Gastrocnemius medialis (tissue), 4 donors: ENCODE data around the gene DNTTIP2. TPM values are rescaled to one million over a fixed set of nuclear protein-coding genes. Genes with fewer than 3 reads are reported as not detected.

Experiments
- ATAC-seq, 2 donors: fragments of 150-250 bp; one replicate each; pipeline ENCODE4 v1.9.1; 2016
- DNase-seq, 2 donors: peaks; one replicate each; pipeline ENCODE4 v3.0.0-alpha.2; 2019
- H3K27ac ChIP-seq, 4 donors: fragments of 200-600 bp; sonication (generic); 1 replicate in 1 of 4; 2 replicates in 3 of 4; pipeline ENCODE4 v1.5.1; 2016 to 2018; ENCODE audit warnings: mild to moderate bottlenecking in 2 of 4, moderate library complexity in 1 of 4
- H3K27me3 ChIP-seq, 3 donors: fragments of 200-600 bp; sonication (generic) in 2 of 3; 1 replicate in 1 of 3; 2 replicates in 2 of 3; pipeline versions ENCODE4 v1.5.1 to v1.6.0; 2016 to 2019; ENCODE audit warnings: mild to moderate bottlenecking in 1 of 3, moderate library complexity in 1 of 3
- H3K36me3 ChIP-seq, 2 donors: fragments of 200-600 bp; sonication (generic) in 1 of 2; one replicate each; pipeline ENCODE4 v1.5.1; 2017 to 2018
- H3K4me1 ChIP-seq, 2 donors: fragments of 200-600 bp; sonication (generic) in 1 of 2; one replicate each; pipeline ENCODE4 v1.5.1; 2016 to 2017; ENCODE audit warnings: mild to moderate bottlenecking in 2 of 2
- H3K4me3 ChIP-seq, 4 donors: fragments of 200-600 bp; sonication (generic) in 3 of 4; 1 replicate in 1 of 4; 2 replicates in 3 of 4; pipeline ENCODE4 v1.5.1; 2016 to 2019; ENCODE audit warnings: mild to moderate bottlenecking in 2 of 4
- H3K9me3 ChIP-seq, 3 donors: fragments of 200-600 bp; sonication (generic) in 2 of 3; 1 replicate in 1 of 3; 2 replicates in 2 of 3; pipeline ENCODE4 v1.5.1; 2016 to 2019
- CTCF ChIP-seq, 5 experiments: fragments of 450-650 bp in 3 of 5; fragments of 200-600 bp in 2 of 5; sonication (generic) in 2 of 5; IDR thresholded peaks in 4 of 5; conservative IDR thresholded peaks in 1 of 5; 1 replicate in 4 of 5; 2 replicates in 1 of 5; pipeline ENCODE4 v1.5.1; 2016 to 2019; ENCODE audit warnings: antibody characterized with exemption in 5 of 5, mild to moderate bottlenecking in 3 of 5, moderate library complexity in 3 of 5
- POLR2A ChIP-seq, 2 donors: fragments of 450-650 bp; IDR thresholded peaks; one replicate each; pipeline ENCODE4 v1.6.1; 2017; ENCODE audit warnings: antibody characterized with exemption in 2 of 2, mild to moderate bottlenecking in 2 of 2, moderate library complexity in 2 of 2
- in situ Hi-C, 4 donors: fragments of 200-750 bp; cut with MboI; loops; one replicate each; pipeline versions ENCODE4 v1.15.0 to v1.8.0; 2017; ENCODE audit warnings: low sequenced_read_pairs in 4 of 4
- intact Hi-C: fragments of 100-400 bp; cut with DNase I; formaldehyde crosslinking; loops from one replicate; pipeline ENCODE4 v1.15.1; 2023; ENCODE audit warnings: low total_unique reads
- total RNA-seq, 4 donors: library from RNA; depleted of rRNA; stranded (reverse); fragments of >200 nt; gene quantifications; one replicate each; pipeline versions ENCODE4 v1.1.0 to v1.2.3, GENCODE V29; 2016

DNTTIP2 gene
- total RNA-seq, 4 donors from 2014 or later, result 50.4 to 75.3 (median 59.1) TPM

DNA sequence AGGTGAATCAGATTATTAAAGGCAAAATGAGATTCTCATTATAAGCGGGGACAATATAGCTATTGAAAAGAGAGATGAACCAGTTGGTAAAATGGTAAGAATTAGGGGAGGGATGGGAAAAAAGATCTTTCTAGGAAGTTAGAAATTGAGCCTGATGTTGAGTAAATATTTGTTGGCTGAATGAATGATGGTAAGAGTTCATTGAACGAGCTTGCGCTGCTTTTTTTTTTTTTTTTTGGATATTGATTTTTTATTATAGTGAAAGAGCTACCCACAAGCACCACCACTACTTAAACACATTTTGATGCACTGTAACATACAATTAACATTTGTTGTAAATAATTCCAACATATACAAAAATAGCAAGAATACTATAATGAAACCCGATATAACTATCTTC lies 31.3 kb upstream of the DNTTIP2 start:
- intact Hi-C loops (no loop called here), in situ Hi-C loops (no loop called here)
- H3K27ac ChIP-seq, result peak overlapping the region; percentile 79 to 89 (median 84)
- no peak for TF ChIP-seq CTCF (IDR thresholded peaks at IDR 0.05 in 4 of 5, conservative IDR thresholded peaks at IDR 0.05 in 1 of 5)
- TF ChIP-seq POLR2A (IDR thresholded peaks at IDR 0.05), result no peak
- H3K36me3 ChIP-seq, result no peaks in the 10 kb centered on the region
- H3K9me3 ChIP-seq, result no peaks in the 10 kb centered on the region
- no peak for ATAC-seq
- no peak for DNase-seq
- peak overlapping the region in 1 of 4 donors; percentile 66 for H3K4me3 ChIP-seq
- H3K4me1 ChIP-seq, result peaks cover 14 to 21% of the 10 kb centered on the region in 2 donors
- H3K27me3 ChIP-seq, result no peaks in the 10 kb centered on the region

- TF ChIP-seq POLR2A (IDR thresholded peaks at IDR 0.05) (peak; percentile 60 to 64), CTCF (IDR thresholded peaks at IDR 0.05 in 4 of 5, conservative IDR thresholded peaks at IDR 0.05 in 1 of 5) (peak; percentile 79 to 98 (median 97))
- ATAC-seq (peak; percentile 92 to 98), DNase-seq (peak; percentile 84 to 90)
- in situ Hi-C loops (no loop called here), intact Hi-C loops (loop anchor here (1.0 kb wide), 2 partner anchors 31 to 62 kb away; no protein-coding TSS in a partner anchor)
- no peaks in the 10 kb centered on the region for H3K36me3 ChIP-seq
- H3K27me3 ChIP-seq, result no peaks in the 10 kb centered on the region
- no peaks in the 10 kb centered on the region for H3K9me3 ChIP-seq
- peak within 1 kb of the TSS; percentile 79 to 89 (median 84) for H3K27ac ChIP-seq
- peak within 1 kb of the TSS; percentile 66 to 76 (median 72) for H3K4me3 ChIP-seq
- H3K4me1 ChIP-seq, result peaks cover 14 to 27% of the 10 kb centered on the region in 2 donors
Measured at GRCh38 chr1:93909146-93910050, 30.4 kb upstream of the DNTTIP2 start, which contains the start of gene GCLM. Gene GCLM (minus strand): TSS chr1:93909430. CDS start chr1:93909163, 267 bp downstream.

- ATAC-seq (peak; percentile 25 to 57), DNase-seq (peak; percentile 15 to 22)
- TF ChIP-seq CTCF (IDR thresholded peaks at IDR 0.05 in 4 of 5, conservative IDR thresholded peaks at IDR 0.05 in 1 of 5) (no peak), POLR2A (IDR thresholded peaks at IDR 0.05) (no peak)
- Histone ChIP-seq H3K27me3 (no peaks in the 10 kb centered on the region), H3K9me3 (no peaks in the 10 kb centered on the region), H3K4me3 (peak overlapping the region; percentile 66 to 76 (median 72)), H3K27ac (peak overlapping the region; percentile 79 to 89 (median 84)), H3K36me3 (peaks cover 0 to 7% of the 10 kb centered on the region in 2 donors), H3K4me1 (peaks cover 14 to 30% of the 10 kb centered on the region in 2 donors)
- intact Hi-C loops (loop anchor here (1.0 kb wide), 2 partner anchors 30 to 61 kb away; no protein-coding TSS in a partner anchor), in situ Hi-C loops (no loop called here)
Measured at GRCh38 chr1:93908394-93909145, 29.6 kb upstream of the DNTTIP2 start.

GRCh38 chr1:93907718-93908117 lies 28.7 kb upstream of the DNTTIP2 start:
- no peak for TF ChIP-seq POLR2A (IDR thresholded peaks at IDR 0.05)
- TF ChIP-seq CTCF (IDR thresholded peaks at IDR 0.05 in 4 of 5, conservative IDR thresholded peaks at IDR 0.05 in 1 of 5), result no peak
- Histone ChIP-seq H3K27me3 (no peaks in the 10 kb centered on the region), H3K4me1 (peaks cover 14 to 30% of the 10 kb centered on the region in 2 donors), H3K9me3 (no peaks in the 10 kb centered on the region), H3K27ac (peak overlapping the region in 1 of 4 donors; percentile 79), H3K4me3 (peak overlapping the region; percentile 66 to 76 (median 72)), H3K36me3 (peaks cover 0 to 9% of the 10 kb centered on the region in 2 donors)
- ATAC-seq, result no peak
- no peak for DNase-seq
- intact Hi-C loops (no loop called here), in situ Hi-C loops (no loop called here)
